GM21526 (cell line): ENCODE measurements around the gene WNK2.

ENCODE experiments used
- ATAC-seq: cut with Tn5 transposase; IDR thresholded peaks from one replicate; pipeline ENCODE4 v1.9.1; 2021; ENCODE audit warnings: moderate library complexity; ENCODE audit not compliant: unreplicated experiment, low FRiP score

WNK2 gene

GRCh38 chr9:93198117-93198837, 14.3 kb downstream of the WNK2 start:
- ATAC-seq, result no peak

- no peak for ATAC-seq
These were observed 15.1 kb downstream of the WNK2 start for GRCh38 chr9:93198838-93199625.

DNA sequence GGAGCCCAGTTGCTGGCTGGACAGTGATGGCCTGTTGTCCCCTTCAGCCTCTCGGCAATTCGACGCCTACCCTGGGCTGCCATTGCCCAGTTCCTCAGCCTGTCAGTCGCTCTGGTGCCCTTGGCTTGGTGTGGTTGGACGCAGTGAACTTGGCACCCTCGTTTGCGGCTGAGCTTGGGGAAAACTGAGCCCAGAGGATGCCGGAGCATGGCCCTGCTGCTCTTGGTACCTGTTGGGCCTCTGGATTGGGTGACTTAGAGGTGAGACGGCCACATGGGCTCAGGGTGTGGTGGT, 16.5 kb downstream of the WNK2 start:
- ATAC-seq, result no peak

GRCh38 chr9:93200989-93201334, 17.0 kb downstream of the WNK2 start:
- ATAC-seq, result no peak

DNA sequence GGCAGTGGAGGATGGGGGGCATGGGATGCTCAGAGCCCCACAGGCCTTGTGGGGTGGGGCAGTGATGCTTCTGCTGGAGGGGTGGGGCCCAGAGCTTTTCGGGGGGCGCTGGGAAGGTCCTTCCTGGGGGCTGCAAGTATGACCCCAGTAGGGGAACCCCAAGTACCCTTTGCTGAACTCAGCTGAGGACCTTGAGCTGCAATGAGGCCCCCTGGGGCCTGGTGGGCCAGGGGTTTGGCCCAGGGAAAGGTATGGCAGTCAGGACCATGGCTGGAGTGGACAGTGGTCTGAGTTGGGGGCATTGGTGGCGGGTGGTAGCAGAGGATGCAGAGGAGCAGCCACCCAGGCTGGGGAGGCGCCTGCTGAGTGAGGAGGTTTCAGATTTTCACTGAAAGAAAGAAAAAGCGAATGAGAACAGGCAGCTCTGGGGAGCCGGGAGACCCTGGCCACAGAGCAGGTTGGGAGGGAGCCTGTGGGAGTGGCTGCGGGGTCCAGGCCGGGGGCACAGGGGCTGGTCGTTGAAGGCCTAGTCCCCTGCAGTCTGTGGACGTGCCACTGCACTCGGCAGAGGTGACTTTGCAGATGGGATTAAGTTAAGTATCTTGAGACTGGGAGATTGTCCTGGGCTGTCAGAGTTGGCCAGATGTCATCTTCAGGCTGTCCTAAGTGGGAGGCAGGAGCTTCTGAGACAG, 19.2 kb downstream of the WNK2 start:
- no peak for ATAC-seq

DNA sequence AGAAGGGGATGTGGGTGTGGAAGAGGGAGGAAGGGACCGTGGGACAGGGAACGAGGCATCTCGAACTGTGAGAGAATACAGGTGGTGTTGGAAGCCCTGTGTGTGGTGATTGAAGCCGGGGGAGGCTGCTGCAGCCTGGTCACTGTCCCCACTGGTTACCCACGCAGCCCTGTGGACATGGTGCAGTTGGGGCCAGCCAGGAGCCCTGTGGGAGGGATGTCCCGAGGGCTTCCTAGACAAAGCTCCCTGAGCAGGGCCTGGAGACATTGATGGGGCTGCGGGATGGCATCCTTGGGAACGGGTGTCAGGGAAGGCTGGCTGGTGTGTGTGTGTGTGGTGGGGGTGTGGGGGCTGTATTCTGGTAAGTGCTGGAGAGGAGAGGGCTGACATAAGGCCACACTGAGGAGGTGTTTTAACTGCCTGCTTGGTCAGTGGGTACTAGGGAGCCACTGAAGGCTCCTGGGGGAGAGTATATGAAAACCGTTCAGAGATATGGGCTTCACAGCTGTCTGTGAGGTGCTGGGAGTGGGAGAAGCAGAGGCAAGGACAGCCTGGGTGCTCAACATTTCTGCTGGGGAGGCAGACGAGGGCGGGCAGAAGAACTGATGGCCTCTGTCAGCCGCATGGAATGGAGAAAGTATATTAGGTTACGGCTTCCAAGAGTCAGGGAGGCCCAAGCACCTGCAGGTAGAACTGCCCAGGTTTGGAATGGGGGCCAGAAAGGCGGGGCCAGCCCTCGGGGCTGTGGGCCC, 20.0 kb downstream of the WNK2 start:
- ATAC-seq, result no peak

DNA sequence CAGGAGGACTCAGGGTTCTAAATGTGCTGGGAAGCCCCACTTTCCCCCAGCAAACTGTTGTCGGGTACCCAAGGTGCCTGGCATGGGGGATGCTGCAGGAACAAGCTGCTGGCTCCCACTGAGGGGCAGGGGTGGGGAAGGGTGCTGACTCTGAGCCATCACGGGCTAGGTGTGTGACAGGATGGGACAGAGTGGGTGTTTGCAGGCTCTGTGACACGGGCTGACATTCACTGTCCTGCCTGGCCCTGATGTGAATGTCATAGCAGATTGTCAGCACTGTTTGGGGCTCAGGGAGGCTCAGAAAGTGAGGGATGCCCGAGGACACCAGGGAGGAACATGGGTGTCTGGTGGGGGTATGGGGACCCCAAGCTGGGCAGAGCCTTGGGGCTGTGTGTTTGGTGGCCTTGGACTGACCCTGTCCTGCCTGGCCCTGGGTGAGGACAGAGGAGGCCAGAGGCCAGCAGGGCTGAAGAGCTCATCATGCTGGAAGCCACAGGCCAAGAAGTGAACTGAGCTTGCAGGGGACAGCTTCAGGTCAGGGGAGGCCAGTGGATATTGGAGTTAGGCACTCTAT, 20.6 kb downstream of the WNK2 start:
- ATAC-seq, result no peak

GRCh38 chr9:93205045-93205768, 21.3 kb downstream of the WNK2 start:
- ATAC-seq, result no peak

DNA sequence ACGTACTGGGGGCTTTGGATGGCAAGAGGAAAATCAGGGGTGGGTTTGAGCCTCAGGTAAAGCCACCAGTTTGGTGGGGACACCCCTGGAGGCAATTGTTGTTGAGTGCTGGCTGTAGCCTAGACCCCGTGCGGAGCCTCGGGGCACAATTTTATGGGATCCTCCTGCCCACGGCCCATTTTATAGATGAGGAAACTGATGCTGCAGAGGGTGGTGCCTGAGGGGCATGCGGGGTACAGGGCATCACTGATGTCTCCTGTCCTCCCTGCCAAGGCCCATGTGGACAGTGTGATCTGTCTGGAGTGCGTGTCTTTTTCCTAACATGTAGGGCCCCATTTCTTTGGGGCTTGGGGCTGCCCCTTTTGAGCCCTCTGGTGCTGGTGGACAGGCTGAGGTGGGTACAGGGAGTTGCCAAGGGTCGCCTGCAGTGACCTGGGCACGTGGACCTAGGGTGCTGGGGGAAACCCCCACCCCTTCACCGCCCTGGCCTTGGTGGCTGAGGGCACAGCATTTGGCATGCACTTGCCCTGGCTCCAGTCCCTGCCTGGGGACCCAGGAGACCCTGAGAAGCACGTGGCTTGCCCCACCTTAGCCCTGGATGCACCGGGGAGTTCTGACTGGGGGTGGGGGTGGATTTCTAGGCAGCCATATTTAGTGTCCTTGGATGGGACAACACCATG, 22.1 kb downstream of the WNK2 start:
- ATAC-seq, result no peak

DNA sequence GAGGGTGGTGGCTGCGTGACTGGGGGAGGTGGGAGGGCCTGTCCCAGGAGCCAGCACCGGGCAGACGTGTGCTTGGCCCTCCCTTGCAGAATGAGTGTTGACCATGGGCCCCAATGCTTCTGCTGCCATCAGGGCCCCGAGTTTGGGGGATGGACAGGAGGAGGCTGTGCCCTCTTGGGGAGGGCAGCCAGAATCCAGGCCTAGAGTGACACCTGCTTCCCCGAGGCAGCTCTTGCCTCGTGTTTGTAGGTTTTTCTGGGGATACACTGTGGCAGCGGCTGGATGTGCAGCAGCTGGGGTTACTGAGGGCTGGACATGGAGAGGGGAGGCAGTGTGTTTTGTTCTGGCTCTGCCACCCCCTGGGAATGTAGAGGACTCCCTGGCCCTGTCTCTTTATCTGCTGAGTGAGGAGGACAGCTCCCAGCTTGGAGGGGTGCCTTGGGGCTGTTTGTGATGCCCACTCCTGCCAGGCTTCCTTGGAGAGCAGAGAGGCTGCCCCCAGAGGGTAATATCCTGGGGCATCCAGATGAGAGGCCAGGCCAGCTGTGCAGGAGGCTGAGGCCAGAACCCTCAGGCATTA, 22.7 kb downstream of the WNK2 start:
- ATAC-seq, result no peak

- ATAC-seq, result no peak
These were observed 23.4 kb downstream of the WNK2 start for GRCh38 chr9:93207326-93207814.

DNA sequence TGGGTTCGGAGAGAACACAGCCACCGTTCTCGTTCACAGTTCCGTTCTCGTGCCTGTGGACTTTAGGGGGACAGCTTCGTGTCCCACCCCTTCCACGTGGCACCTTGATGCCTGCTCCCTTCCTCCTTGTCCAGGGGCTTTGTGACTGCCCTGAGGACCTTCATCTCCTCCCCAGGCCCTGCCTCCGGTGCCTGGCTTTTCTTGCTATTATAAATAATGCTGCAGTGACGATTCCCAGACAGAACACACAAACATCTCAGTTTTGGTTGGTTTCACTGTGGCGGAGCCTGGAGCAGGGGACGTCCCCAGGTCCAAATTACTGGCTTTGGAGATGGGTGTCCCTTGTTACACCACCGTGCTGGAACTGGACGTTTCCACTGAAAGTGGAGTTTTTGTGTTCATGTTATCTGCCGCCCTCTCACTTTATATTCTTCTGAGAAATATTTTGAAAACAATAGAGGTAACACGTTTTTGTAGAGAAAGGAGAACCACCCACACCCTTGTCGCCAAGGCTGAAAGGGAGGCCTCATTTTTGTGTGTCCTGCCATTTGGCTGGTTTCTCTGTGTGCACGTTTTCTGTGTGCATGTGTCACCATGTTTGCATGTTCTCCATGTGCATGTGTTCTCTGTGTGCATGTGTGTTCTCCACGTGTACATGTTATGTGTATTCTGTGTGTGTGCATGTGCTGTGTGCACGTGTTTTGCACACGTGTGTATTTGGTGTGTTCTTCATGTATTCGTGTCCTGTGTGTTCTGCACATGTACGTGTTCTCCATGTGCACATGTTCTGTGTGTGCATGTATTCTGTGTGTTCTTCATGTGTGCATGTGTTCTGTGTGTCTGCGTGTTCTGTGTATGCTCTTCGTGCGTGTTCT, 24.2 kb downstream of the WNK2 start:
- no peak for ATAC-seq

DNA sequence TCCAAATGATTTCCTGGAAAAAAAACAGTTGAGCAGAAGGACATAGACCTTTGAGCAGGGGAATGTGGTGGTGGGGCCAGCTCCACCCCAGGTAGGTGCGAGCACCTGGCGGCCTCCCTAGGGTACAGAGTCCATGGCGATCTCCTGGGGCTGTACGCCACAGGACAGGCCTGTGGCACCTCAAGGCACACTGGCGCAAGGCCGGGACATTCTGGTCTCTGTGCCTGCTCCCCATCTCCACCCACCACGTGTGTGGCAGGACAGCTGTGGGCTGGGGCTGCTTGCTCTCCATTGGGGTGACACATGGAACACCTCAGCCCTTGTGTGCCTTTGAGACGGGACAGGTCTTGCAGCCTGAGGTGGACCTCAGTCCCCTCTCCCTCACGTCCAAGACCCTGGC, 25.2 kb downstream of the WNK2 start:
- no peak for ATAC-seq

DNA sequence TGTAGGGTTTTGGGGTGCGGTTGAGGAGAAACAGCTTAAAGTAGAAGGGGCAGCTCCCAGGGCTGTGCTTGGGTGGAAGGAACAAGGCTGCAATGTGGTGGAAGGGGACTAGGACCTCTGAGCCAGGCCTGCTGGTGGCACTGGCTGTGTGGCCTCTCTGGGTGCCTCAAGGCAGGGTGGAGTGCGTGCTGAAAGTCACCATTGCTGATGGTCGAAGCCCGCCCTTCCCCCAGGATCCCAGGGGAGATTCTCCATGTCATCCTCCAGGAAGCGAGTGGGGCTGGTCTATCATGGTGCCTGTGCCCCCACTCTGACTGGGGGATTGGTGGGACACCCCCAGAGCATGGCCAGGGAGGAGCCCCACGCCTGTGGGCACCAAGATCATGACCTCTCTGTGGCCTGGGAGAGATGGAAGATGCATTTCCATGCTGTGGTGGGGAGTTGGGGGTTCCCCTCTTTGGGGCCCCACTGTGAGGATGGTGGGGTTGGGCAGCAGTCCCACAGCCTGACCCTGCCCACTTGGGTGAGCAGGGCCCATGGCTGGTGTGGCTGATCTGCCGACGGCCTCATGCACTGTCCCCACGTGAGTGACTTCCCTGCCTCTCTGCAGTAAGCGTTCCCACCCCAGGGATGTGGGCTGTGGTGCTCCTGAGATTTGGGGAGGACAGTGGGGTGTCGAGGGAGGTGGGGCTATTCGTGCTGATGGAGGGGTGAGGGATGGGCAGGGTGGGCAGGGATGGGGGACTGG, 25.8 kb downstream of the WNK2 start:
- no peak for ATAC-seq

DNA sequence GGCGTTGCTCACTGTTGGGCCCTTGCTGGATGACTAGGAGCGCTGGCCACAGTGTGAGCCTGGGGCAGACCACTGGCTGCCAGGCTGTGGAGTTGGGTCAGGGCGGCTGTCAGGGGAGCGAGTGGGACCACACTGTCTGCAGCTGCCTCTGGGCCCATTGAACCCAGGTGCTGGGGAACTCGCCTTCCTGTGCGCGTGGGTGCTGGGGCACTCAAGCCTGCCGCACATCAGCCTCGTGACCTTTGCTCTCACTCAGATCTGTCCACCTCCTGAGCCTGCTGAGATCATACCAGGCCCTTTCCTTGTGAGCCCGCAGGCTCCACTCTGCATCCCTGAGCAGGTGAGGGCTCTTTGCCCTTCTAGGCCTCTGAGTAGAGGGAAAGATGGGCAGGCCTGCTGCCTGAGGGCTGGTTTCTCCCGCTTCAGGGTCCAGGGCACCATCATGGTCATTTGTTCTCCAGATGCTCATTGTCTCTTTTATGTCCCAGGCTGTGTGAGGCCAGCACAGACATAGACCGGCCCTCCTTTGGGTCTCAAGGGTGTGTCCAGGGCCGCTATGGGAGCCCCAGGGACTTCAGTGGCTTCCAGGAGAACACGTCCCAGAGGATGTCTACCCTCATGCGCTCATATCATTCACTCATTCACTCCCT, 26.5 kb downstream of the WNK2 start:
- no peak for ATAC-seq

DNA sequence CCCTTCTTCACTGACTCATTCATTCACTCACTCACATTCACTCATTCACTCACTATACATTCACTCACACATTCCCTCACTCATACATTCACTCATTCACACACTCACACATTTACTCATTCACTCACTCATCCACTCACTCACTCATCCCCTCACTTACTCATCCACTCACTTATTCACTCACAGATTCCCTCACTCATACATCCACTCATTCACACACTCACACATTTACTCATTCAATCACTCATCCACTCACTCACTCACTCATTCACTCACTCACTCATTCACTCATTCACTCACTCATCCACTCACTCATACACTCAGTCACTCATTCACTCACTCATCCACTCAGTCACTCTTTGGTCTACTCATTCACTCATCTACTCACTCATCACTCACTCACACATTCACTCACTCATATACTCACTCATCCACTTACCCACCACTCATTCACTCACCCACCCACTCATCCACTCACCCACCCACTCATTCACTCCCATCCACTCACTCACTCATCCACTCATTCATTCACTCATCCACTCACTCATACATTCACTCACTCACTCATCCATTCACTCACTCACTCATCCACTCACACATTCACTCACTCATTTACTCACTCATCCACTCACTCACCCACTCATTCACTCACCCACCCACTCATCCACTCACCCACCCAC, 27.2 kb downstream of the WNK2 start:
- ATAC-seq, result no peak

- no peak for ATAC-seq
These were observed 27.7 kb downstream of the WNK2 start for GRCh38 chr9:93211654-93212001.
